ENCODE results near the gene APOBEC3A.
"Not testable (repeated sequence)": the region's sequence is repeated elsewhere in the genome, so short reads cannot be mapped to it uniquely, and the experiment has no call there.

Gene APOBEC3A

DNA sequence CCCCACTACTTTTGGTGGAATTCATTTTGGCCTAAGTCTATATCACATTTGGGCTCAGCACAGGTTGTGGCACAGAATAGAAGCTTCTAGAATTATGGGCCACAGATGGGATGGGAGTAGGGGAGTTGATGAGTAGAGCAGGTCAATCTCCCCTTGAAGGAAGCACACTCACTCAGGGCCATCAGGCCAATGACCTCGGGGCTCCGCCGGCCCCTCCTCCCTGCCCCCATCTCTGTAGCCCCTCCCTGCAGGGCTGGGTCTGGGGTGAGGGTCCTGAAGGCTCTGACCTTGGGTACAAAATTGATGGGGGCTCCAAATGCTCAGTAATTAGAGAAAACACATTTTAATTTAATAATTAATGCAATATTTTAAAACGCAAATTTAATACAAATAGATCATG is 3.3 kb downstream of the APOBEC3A start:
- not testable (repeated sequence) for DNase-seq

DNA sequence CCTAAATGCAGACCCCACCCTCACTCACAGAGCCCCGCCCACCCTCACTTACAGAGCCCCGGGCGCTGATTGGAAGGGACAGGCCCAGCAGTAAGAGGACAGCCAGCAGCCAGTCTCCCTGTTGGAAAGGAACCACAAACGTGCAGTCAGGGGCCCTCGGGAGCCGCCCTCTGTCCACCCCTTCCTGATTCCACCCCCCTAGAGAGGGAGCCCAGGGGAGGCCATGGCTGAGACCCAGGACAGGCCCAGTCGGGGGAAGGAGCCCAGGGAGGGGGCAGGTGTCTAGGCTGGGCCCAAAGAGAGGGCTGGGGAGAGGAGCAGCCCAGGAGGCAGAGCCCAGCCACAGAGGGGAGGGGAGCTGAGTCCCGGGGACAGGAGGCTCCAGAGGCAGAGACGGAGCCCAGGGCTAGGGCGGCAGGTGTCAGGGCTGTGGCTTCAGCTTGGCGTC is 5.9 kb downstream of the APOBEC3A start:
- DNase-seq, result not testable (repeated sequence)

DNA sequence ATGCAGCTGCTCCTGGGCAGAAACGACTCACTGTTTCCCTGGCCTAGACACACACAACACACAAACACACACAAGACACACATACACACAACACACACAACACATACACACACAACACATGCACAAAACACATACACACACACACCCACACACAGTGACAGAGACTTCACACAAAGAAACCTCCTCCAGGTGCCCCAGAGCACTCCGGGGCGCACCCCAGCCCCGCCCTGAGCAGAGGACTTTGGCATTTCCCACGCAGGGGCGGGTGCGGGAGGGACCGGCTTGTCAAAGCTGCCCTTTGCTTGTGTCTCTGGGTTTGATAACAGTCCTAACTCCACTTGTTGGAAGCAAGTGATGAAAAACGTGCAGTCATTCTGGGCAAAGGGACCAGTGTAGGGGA is 6.5 kb downstream of the APOBEC3A start:
- DNase-seq, result no peak

DNA sequence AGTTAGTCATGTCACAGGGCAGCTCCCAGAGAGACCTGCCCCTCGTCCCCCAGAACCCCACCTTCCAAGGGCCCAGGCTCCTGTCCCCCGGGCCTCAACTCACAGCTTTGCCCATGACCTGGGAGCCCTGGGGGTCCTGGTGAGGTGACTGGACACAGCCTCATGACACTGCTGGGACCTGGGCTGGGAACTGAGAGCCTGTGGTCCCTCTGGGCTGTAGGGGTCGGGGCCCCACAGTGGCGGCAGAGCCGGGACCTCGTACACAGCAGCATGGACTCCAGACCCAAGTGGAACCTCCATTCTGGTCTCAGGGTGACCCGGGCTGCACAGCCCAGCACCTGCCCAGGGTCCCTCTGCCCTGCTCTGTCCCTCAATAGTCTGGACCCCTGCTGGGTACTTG is 6.9 kb downstream of the APOBEC3A start:
- DNase-seq, result no peak

DNA sequence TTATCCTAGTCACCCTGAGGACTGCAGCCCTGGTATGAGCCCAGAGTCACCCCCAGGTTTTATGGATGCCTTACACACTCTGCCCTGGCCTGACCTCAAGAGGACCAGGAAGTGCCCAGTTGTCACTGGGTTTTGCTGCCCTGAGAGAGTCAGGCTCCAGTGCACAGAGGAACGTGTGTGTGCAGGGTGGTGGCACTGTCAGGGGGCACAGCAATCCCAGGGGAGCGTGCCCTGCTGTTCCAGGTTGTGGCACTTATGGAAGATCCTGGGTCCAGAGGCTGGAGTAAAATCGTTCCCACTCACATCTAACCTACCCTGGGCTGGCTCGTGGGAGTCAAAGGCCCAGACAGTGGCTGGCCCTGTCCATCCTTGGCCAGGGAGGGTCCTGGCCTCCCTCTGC is 7.6 kb downstream of the APOBEC3A start:
- DNase-seq, result no peak

DNA sequence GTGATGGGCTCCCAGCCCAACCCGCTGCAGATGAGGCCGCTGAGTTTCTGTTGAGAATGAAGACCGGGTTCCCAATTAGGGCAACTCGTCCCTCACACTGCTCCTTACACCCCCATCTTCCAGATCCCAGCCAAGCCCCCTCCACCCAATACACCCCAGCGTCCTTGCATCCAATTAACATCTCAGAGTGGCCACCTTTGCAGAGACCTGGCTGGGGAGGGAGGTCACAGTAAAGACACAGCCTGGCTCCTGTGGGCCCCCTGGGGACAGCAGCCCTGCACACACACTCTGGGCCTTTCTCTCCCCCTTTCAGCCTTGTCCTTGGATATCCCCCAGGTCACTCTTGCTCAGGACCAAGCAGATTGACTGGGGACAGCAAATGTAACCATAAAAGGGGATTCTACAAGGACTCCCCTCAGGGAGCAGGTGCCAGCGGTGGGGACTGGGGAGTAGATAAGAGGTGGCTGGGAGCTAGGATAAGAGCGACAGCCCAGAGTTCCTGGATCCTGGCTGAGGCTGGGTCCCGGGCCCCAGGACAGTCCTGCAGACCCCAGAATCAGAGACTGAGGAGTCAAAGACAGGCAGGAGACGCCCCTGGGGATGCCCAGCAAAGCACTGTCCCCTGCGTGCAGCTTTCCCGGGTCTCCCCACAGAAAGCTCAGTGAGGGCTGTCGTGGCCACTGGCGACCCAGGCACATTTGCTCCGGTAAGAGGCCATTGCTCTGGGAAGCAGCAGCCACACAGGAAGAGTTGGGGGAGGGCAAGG is 8.4 kb downstream of the APOBEC3A start:
- no peak for DNase-seq

DNA sequence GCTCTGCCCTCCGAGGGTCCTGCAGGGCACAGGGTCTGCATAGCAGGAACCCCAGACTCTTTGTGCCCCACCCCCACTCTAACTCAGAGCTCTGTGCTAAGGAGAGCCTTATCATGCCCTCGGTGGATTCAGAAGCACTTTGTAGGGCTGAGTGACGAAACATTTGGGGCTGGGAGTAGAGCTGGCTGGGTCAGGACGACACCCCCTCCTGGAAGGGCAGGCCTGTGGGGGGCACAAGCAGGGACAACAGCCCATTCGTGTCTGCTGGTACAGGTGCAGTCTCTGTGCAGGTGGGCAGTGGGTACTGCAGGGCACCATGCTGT is 8.9 kb downstream of the APOBEC3A start:
- no peak for DNase-seq

DNA sequence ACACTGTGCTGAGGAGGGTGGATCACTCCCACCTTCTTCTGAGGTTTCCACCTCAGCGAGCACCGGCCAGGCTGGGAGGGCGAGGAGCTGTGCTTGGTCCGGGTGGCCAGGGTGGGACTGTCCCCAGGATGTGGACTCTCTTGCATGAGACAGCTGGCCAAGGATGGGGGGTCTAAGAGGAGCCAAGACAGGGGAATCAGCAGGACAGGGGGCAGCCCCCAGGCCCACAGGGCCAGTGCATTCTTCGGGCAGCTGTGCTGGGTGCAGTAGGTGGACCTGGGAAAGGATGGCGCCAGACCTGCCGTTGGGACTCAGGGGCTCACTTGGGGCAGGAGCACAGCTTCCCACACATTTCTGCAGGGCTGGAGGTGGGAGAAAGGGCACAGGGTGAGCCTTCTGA is 9.5 kb downstream of the APOBEC3A start:
- DNase-seq, result no peak

DNA sequence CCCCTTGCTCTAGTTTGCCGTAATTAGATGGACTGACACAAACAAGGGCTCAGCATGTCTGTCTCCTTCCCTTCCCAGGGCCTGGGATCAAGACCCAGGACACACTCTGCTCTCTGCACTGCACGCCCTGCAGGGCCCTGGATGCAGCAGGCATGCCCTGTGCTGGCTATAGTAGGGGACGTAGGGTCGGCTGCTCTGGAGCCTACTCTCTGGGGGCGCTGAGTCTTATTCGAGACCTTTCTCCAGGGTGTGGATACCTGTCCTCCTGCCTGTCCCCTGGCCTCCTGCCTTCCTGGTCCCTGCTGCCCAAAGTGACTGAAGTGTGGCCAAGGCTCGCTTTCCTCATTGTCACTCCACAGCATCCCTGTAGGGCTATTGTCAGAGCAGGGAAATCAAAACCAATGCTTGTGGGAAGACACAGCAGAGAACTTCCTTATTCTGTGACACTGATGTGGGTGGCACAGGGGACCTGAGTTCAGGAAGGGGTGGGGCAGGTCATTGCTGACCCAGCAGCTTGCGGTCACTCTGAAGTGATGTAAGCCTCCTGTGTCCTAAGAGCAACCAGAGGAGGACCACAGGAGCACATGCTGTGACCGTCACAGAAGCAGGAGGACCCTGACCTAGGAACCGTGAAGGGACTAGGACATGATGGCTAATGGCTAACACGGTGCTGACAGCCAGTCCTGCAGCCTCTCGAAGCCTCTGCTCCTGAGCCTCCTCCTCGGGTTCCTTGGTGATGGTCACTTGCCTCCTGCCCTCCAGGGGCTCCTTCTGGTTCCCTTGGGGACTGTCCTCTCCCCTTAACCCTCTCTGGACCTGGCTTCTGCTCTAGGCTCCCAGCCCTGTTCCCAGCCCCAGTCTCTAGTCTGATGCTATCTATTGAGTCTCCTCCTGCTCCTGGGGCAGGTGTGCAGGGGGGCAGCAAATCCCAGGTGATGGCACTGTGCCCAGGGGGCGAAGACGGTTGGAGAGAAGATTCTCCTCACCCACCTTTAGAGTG is 10.3 kb downstream of the APOBEC3A start:
- DNase-seq, result no peak

DNA sequence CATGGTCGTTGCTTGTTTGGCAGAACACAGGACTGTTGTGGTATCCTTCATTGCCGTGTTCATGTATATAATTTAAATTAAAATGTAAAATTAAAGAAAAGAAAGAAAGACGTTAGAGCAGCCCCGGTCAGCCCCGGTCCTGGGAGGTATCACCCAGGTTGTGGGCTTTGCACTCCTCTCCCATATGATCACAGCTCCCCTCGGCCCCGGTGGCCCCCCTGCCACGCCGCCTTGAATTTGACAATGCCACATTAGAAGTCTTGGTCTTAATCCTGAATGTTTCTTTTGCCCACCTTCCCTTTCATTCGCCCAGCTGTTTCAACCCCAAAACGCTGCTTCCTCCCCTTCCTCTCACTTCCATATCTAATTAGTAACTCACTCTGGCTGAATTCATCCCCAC is 11.4 kb downstream of the APOBEC3A start:
- no peak for DNase-seq

DNA sequence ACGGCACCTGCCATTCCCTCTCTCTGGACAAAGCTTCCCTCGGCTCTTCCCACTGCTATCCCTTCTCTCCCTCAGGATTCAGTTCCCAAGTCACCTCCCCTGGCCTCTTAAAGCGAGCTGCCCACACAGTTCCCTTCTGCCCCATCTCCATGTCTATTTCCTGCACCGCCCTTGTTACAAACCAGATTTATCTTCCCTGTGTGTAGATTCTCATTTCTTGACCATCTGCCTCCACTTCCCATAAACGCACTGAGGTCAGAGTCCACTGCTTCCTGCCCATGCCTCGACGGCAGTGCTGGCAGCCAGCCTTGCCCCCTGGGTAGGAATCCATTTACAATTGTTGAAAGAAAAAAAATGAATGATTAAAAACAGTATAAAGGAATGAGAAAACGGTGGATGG is 13.1 kb downstream of the APOBEC3A start:
- no peak for DNase-seq

DNA sequence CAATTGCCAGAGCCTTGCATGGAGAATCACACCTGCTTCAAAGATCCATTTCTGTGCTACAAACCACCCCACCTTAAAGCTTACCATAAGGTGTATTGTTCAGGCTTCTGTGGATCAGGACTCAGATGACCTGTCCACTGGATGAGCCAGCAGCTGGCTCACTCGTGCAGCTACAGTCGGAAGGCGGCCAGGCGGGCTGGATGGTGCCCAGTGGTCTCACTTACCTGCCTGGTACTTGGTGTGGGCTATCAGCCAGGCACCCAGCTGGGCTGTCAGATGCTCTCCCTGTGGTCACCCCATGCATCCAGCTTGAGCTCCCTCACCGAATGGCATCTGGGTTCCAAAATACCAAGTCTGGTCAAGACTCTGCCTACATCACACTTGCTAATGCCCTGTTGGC is 13.8 kb downstream of the APOBEC3A start:
- no peak for DNase-seq

DNA sequence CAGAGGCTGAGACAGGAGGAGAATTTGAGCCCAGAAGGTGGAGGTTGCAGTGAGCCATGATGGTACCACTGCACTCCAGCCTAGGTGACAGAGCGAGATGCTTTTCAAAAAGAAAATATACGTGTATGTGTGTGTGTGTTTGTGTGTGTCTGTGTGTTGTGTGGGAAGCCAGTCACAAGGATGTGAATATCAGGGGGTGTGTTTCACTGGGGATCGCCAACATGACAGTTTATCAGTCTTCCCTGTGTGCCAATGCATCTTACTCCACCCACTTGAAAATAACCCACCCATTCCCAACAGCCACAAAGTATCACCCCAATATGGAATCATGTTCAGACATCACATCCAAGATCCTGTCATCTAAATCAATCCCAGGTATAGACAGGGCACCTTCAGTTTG is 14.4 kb downstream of the APOBEC3A start:
- DNase-seq, result no peak

DNA sequence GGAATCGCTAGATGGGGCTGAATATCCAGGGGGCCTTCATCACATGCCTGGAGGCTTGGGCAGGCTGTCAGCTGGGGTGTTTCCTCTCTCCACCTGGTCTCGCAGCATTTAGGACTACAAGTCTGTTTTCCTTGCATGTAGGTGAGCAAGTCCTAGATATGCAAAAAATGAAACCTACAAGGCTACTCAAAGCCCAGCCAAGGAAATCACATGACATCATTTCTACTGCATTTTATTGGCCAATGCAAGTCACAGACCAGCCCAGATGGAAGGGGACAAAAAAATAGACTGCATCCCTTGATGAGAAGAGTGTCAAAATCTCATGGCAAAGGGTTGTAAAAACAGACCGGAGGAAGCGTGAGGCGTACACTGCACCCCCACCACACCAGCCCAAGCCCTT is 15.1 kb downstream of the APOBEC3A start:
- DNase-seq, result no peak

DNA sequence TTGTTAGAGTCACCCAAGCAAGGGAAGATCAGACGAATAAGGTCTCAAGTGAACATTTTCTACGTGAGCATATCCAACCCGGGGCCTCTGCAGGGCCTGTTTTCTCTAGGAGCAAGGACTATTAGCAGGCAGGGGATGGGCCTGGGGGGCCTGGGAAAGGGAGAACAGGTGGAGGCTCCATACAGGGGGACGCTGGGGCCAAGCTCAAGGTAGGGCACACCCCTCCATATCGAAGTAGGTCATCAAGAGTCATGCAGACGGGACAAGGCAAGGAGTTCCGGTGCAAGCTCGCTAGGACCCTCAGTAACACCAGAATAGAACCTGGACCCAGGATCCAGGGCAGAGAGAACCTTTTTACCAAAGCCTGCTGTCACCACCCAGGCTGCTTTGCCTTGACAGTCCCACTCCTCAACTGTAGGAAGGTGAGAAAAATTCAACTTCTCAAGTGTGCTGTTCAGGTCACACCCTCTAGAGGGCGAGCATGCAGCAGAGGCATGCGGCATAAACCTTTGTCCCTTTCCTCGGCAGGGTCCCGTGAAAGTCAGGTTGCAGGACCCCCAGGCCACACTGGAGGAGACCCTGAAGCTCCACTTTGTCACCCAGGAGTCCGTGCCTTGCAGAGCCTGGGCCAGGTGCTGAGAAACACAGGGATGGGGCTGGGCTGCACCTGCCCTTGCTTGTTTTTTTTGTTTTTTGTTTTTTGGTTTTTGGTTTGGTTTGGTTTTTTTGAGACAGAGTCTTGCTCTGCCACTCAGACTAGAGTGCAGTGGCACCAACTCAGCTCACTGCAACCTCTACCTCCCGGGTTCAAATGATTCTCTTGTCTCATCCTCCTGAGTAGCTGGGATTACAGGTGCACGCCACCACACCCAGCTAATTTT is 16.1 kb downstream of the APOBEC3A start:
- DNase-seq, result peak; percentile 47

DNA sequence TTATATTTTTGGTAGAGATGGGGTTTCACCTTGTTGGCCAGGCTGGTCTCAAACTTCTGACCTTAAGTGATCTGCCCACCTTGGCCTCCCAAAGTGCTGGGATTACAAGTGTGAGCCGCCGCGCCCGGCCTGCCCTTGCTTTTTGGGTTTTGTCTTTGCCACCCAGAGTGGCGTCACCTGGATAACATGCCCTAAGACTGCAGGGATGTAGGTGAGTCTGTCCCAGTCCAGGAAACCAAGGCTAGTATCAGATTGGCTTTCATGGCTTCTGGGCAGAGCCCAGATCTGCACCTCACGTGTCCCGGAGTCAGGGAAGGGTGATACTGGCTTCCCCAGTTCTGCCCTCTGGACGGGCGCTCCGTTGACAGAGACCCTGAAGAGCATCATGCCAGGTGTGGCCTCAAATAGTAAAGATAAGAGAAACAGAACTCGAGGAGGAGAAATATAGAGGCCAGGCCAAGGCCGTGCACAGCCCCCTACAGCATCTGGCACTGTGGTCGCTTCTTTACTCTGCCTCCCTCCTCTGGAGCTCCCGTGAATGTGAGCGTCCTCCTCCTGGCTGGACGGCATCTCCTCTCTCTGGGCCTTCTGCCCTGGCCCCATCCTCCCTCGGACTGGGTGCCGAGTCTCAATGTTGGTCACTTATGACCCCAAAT is 16.9 kb downstream of the APOBEC3A start:
- DNase-seq, result no peak

DNA sequence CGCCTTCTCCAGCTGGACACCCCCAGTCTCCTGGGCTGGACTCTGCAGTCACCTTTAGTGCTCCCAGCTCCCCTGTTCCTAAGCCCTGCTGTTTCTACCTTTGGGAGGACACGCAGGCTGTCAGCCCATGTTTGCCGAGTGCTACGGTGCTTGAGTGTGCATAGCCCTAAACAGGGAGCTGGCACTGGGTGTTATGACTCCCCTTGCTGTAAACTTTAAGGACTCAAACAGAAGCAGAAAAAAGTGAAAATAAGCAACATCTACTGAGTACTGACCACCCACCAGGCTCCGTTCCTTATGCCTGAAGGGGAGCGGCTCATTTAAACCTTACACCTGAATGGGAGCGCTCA is 17.4 kb downstream of the APOBEC3A start:
- no peak for DNase-seq

DNA sequence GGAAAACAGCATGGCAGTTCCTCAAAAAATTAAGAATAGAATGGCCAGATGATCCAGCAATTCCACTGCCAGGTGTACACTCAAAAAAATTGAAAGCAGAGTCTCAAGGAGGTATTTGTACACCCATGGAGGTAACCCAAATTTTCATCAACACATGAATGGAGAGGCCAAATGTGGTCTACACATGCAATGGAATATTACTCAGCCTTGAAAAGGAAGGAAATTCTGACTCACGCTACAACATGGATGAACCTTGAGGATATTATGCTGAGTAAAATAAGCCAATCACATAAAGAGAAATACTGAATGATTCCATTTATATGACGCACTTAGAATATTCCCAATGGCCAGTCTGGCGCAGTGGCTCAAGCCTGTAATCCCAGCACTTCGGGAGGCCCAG is 19.9 kb downstream of the APOBEC3A start:
- DNase-seq, result not testable (repeated sequence)

DNA sequence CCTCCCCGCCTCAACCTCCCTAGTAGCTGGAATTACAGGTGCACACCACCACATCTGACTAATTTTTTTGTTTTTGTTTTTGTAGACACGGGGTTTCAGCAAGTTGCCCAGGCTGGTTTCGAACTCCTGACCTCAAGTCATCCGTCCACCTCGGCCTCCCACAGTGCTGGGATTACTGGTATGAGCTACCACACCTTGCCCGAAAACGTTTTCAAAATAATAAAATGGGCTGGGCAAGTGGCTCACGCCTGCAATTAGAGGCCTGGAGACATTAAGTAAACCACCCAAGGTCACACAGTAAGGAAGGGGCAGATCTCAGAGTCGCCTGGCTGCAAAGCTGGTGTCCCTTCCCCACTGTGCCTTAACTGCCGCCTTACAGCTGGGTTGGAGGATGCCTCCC is 23.2 kb downstream of the APOBEC3A start:
- DNase-seq, result not testable (repeated sequence)

DNA sequence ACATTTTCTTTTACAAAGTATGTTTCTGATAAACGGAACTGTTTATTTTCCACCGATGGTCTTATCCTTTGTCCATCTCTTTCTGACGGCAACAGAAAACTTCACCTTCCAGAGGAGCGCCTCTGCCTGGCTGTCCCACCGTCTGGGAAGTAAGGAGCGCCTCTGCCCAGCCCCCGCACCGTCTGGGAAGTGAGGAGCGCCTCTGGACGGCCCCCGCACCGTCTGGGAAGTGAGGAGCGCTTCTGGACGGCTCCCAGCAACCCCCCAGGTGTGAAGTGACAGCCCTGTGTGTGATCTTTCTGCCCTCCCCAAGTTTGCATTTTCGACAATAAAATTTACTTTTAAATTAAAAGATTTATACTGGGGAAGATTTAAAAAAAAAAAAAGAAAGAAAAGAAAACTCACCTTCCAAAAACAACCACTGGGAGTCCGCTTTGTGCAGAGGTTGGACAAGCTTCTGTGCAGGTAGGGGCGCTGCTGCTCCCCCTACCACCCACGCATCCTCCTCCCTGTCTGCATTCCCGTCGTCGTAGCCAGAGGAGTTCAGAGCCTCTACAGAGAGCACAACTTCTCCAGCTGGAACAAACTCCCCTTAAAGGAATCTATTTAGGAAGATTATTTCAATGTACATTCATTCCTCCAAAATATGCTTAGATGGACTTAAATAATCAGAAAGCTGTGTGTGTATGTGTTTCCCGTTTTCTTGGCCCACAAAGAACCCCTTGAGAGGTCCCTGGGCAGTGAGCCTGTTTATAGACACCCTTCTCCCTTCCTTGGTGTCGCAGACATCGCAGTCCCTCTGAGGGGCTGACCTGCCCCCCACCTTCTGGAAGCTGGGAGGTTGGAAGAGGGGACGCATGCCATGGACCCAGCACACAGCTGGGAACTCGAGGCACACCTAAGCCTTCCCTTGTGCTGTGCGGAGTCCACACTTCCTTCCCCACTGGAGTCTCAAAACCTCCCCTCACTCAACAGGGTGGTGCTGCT is 23.9 kb downstream of the APOBEC3A start:
- DNase-seq, result no peak

Measured in NCI-H1694 (cell line).